PC-9 (cell line): ENCODE measurements around the gene TCF12. TPM values are rescaled to one million over a fixed set of nuclear protein-coding genes. Genes with fewer than 3 reads are reported as not detected.

Source experiments
- BruUV-seq: library from RNA; stranded (reverse); fragments of 400-500 nt; replicated peaks from 2 replicates; lab custom pipeline; 2021; lab: Mats Ljungman, UMichigan
- CTCF ChIA-PET: fragments of 300-600 bp; sonication (Branson Sonifier 250); formaldehyde crosslinking; loops from one replicate; lab custom pipeline; 2022; ENCODE audit warnings: antibody characterized with exemption; lab: Charles Lee
- POLR2A ChIA-PET: fragments of 300-600 bp; sonication (Branson Sonifier 250); formaldehyde crosslinking; loops from one replicate; lab custom pipeline; 2022; ENCODE audit warnings: antibody characterized with exemption; ENCODE audit not compliant: unreplicated experiment; lab: Charles Lee
- DNase-seq, 2 experiments: peaks; one replicate each; pipeline versions ENCODE4 v3.0.0 to v3.0.0-alpha.2; 2015 to 2022; ENCODE audit warnings: mixed read lengths in 1 of 2
- H2AFZ ChIP-seq: fragments of 200-600 bp; sonication (generic); 2 replicates; pipeline ENCODE4 v1.8.1; 2017; ENCODE audit warnings: antibody characterized with exemption
- H3F3A ChIP-seq: fragments of 200-600 bp; sonication (generic); 2 replicates; pipeline ENCODE4 v1.8.1; 2017; ENCODE audit warnings: antibody characterized with exemption, mild to moderate bottlenecking, low read depth; ENCODE audit not compliant: insufficient read depth
- H3K27ac ChIP-seq: fragments of 200-600 bp; sonication (generic); 2 replicates; pipeline ENCODE4 v1.6.1; 2016; ENCODE audit warnings: mixed run types
- H3K27me3 ChIP-seq: fragments of 200-600 bp; sonication (generic); 2 replicates; pipeline ENCODE4 v1.6.1; 2016; ENCODE audit warnings: low read depth, mixed run types; ENCODE audit not compliant: insufficient read depth
- H3K36me3 ChIP-seq: fragments of 200-600 bp; sonication (generic); 2 replicates; pipeline ENCODE4 v1.6.1; 2016; ENCODE audit warnings: low read depth, mixed run types
- H3K4me1 ChIP-seq: fragments of 200-600 bp; sonication (generic); replicated peaks from 2 replicates; pipeline ENCODE4 v1.6.1; 2016; ENCODE audit warnings: mixed run types; ENCODE audit not compliant: insufficient read depth
- H3K4me2 ChIP-seq: fragments of 200-600 bp; sonication (generic); 2 replicates; pipeline ENCODE4 v1.6.1; 2017; ENCODE audit warnings: mixed run types
- H3K4me3 ChIP-seq: fragments of 200-600 bp; sonication (generic); 2 replicates; pipeline ENCODE4 v1.6.1; 2016; ENCODE audit warnings: mixed run types
- H3K79me2 ChIP-seq: fragments of 200-600 bp; sonication (generic); 2 replicates; pipeline ENCODE4 v1.6.1; 2017; ENCODE audit warnings: low read depth, mixed run types
- H3K9me2 ChIP-seq: fragments of 200-600 bp; sonication (generic); 2 replicates; pipeline ENCODE4 v1.8.1; 2017; ENCODE audit warnings: mild to moderate bottlenecking; ENCODE audit not compliant: insufficient read depth
- H3K9me3 ChIP-seq: fragments of 200-600 bp; sonication (generic); 2 replicates; pipeline ENCODE4 v1.8.1; 2016; ENCODE audit warnings: low read depth; ENCODE audit not compliant: insufficient read depth
- H4K20me1 ChIP-seq: fragments of 200-600 bp; sonication (generic); 2 replicates; pipeline ENCODE4 v1.8.1; 2017; ENCODE audit not compliant: insufficient read depth
- CTCF ChIP-seq: fragments of 200-600 bp; sonication (generic); conservative IDR thresholded peaks from 2 replicates; pipeline ENCODE4 v1.6.1; 2017; ENCODE audit warnings: mixed run types, antibody characterized with exemption, mild to moderate bottlenecking, moderate library complexity
- EZH2 ChIP-seq: fragments of 200-600 bp; sonication (generic); IDR thresholded peaks from 2 replicates; pipeline ENCODE4 v1.8.0; 2017; ENCODE audit warnings: antibody characterized with exemption, low read depth
- intact Hi-C: fragments of 100-400 bp; cut with micrococcal nuclease; formaldehyde crosslinking; loops from one replicate; pipeline ENCODE4 v1.10.0; 2022; ENCODE audit not compliant: unreplicated experiment
- total RNA-seq: library from RNA; stranded (reverse); gene quantifications from 2 replicates; pipeline ENCODE4 v1.2.3, GENCODE V29; 2021

Gene TCF12
- total RNA-seq, 1 experiment from 2014 or later: 60.1 TPM

GRCh38 chr15:56913241-56913640 is 5.2 kb upstream of the TCF12 start:
- H3K9me3 ChIP-seq: no peaks in the 10 kb centered on the region
- no peak for TF ChIP-seq CTCF
- TF ChIP-seq EZH2: no peak
- DNase-seq: no peak
- CTCF ChIA-PET: no interaction called here
- H3K79me2 ChIP-seq: no peaks in the 10 kb centered on the region
- no peaks in the 10 kb centered on the region for H3K36me3 ChIP-seq
- no peaks in the 10 kb centered on the region for H3F3A ChIP-seq
- intact Hi-C loops: no loop called here
- no peaks in the 10 kb centered on the region for H4K20me1 ChIP-seq
- H3K27me3 ChIP-seq: no peaks in the 10 kb centered on the region
- H2AFZ ChIP-seq: no peak overlapping the region
- H3K9me2 ChIP-seq: no peaks in the 10 kb centered on the region
- POLR2A ChIA-PET: no interaction called here
- no peak overlapping the region for H3K4me3 ChIP-seq
- no peak overlapping the region for H3K27ac ChIP-seq
- H3K4me2 ChIP-seq: no peak overlapping the region
- H3K4me1 ChIP-seq: no peaks in the 10 kb centered on the region
- no TSS peak for BruUV-seq

DNA sequence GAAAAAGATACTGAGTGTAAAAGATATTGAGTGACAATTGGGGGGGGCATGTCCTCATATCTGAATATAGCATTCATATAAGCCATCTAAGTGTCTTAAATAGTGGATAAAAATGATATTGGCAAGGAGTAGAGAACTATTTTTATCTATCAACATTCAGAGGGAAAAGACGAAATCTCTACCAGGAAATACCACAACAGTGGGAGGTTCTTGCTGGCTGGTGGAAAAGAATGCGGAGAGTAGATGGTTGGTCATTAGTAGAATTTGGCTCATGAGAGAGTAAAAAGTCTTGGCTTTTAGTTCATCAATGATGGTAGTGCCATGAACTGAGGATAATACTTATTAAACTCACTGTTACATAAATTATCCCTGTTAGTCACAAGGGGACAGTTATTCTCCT is 4.8 kb upstream of the TCF12 start:
- TF ChIP-seq CTCF (no peak), EZH2 (no peak)
- no peaks in the 10 kb centered on the region for H3K4me1 ChIP-seq
- CTCF ChIA-PET: no interaction called here
- H3K79me2 ChIP-seq: no peaks in the 10 kb centered on the region
- BruUV-seq: no TSS peak
- no peak overlapping the region for H2AFZ ChIP-seq
- no peaks in the 10 kb centered on the region for H3K27me3 ChIP-seq
- no peak overlapping the region for H3K4me3 ChIP-seq
- no peak overlapping the region for H3K4me2 ChIP-seq
- H3F3A ChIP-seq: no peaks in the 10 kb centered on the region
- no peaks in the 10 kb centered on the region for H3K9me3 ChIP-seq
- no peak for DNase-seq
- POLR2A ChIA-PET: no interaction called here
- H4K20me1 ChIP-seq: no peaks in the 10 kb centered on the region
- no peaks in the 10 kb centered on the region for H3K36me3 ChIP-seq
- intact Hi-C loops: no loop called here
- no peak overlapping the region for H3K27ac ChIP-seq
- H3K9me2 ChIP-seq: no peaks in the 10 kb centered on the region

DNA sequence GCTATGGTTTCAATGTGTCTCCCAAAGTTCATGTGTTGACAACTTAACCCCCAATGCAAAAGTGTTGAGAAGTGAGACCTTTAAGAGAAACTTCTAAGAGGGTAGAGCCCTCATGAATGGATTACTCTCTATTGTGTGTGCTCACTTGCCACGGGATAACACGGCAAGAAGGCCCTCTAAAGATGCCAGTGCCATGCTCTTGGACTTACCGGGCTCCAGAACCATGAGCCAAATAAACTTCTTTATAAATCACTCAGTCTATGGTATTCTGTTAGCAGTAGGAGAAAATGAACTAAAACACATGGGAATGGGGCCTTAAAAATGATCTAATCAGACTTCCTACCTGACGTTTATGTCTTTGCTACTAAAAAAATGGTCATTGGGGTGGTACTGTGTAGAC is 2.6 kb upstream of the TCF12 start:
- H3K79me2 ChIP-seq: peaks cover 15% of the 10 kb centered on the region
- no peaks in the 10 kb centered on the region for H4K20me1 ChIP-seq
- no peak for DNase-seq
- no peaks in the 10 kb centered on the region for H3K9me2 ChIP-seq
- intact Hi-C loops: no loop called here
- no peak for TF ChIP-seq EZH2
- TF ChIP-seq CTCF: no peak
- H3K4me3 ChIP-seq: no peak overlapping the region
- no peaks in the 10 kb centered on the region for H3F3A ChIP-seq
- peaks cover 7% of the 10 kb centered on the region; the same call in 1 of the 2 replicates for H3K4me1 ChIP-seq
- no peak overlapping the region for H3K4me2 ChIP-seq
- BruUV-seq: no TSS peak
- POLR2A ChIA-PET: no interaction called here
- H3K36me3 ChIP-seq: no peaks in the 10 kb centered on the region
- H3K9me3 ChIP-seq: no peaks in the 10 kb centered on the region
- H2AFZ ChIP-seq: no peak overlapping the region
- CTCF ChIA-PET: no interaction called here
- no peaks in the 10 kb centered on the region for H3K27me3 ChIP-seq
- H3K27ac ChIP-seq: no peak overlapping the region
